ENCODE results near the gene USP10.

USP10 gene

DNA sequence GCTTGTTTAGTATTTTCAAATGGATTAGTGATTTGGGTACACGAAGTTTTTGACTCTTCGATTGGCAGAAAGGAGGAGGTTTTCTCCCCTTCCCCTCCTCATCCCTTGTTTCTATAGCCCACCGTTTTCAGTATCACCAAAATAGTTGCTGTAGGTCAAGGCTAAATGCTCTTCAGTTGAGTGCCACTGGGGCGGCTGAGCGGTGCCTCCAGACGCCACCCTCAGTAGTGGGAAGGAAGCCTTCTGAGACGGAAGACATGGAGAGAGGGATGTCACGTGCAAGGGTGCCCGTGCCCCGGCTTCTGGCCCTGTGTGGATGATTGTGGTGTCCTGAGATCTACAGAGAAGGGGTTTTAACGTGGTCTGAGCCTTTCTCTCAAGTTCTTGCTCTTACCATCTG lies 80.3 kb downstream of the USP10 start:
- Histone ChIP-seq H3K36me3 (ENCODE audit: insufficient read depth, low read length) (peaks cover 62% of the 10 kb centered on the region), H3K27me3 (ENCODE audit: insufficient read depth, low read length, poor library complexity, severe bottlenecking) (no peaks in the 10 kb centered on the region), H3K4me3 (ENCODE audit: low read length, poor library complexity, severe bottlenecking) (no peak overlapping the region), H3K9me3 (ENCODE audit: insufficient read depth, low read depth, low read length) (no peaks in the 10 kb centered on the region), H2AFZ (ENCODE audit: low read length) (no peak overlapping the region), H3K9me2 (replicated peaks; ENCODE audit: low read depth, low read length) (no peaks in the 10 kb centered on the region), H4K20me1 (ENCODE audit: insufficient read depth, low read length, poor library complexity, severe bottlenecking) (no peaks in the 10 kb centered on the region), H3K79me2 (ENCODE audit: insufficient read depth, low read length) (no peaks in the 10 kb centered on the region), H3F3A (ENCODE audit: low read depth) (no peaks in the 10 kb centered on the region), H3K9ac (ENCODE audit: low read depth, low read length, poor library complexity, severe bottlenecking) (no peak overlapping the region), H3K4me1 (ENCODE audit: insufficient read depth, low read length, poor library complexity, severe bottlenecking) (no peaks in the 10 kb centered on the region), H3K4me2 (ENCODE audit: low read depth, low read length, poor library complexity, severe bottlenecking) (no peak overlapping the region)
- no peak for TF ChIP-seq EZH2phosphoT487 (IDR thresholded peaks at IDR 0.05; ENCODE audit: borderline replicate concordance)
- TF ChIP-seq, protein P1, sequence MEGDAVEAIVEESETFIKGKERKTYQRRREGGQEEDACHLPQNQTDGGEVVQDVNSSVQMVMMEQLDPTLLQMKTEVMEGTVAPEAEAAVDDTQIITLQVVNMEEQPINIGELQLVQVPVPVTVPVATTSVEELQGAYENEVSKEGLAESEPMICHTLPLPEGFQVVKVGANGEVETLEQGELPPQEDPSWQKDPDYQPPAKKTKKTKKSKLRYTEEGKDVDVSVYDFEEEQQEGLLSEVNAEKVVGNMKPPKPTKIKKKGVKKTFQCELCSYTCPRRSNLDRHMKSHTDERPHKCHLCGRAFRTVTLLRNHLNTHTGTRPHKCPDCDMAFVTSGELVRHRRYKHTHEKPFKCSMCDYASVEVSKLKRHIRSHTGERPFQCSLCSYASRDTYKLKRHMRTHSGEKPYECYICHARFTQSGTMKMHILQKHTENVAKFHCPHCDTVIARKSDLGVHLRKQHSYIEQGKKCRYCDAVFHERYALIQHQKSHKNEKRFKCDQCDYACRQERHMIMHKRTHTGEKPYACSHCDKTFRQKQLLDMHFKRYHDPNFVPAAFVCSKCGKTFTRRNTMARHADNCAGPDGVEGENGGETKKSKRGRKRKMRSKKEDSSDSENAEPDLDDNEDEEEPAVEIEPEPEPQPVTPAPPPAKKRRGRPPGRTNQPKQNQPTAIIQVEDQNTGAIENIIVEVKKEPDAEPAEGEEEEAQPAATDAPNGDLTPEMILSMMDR (conservative IDR thresholded peaks at IDR 0.05; ENCODE audit: low read length), result no peak

DNA sequence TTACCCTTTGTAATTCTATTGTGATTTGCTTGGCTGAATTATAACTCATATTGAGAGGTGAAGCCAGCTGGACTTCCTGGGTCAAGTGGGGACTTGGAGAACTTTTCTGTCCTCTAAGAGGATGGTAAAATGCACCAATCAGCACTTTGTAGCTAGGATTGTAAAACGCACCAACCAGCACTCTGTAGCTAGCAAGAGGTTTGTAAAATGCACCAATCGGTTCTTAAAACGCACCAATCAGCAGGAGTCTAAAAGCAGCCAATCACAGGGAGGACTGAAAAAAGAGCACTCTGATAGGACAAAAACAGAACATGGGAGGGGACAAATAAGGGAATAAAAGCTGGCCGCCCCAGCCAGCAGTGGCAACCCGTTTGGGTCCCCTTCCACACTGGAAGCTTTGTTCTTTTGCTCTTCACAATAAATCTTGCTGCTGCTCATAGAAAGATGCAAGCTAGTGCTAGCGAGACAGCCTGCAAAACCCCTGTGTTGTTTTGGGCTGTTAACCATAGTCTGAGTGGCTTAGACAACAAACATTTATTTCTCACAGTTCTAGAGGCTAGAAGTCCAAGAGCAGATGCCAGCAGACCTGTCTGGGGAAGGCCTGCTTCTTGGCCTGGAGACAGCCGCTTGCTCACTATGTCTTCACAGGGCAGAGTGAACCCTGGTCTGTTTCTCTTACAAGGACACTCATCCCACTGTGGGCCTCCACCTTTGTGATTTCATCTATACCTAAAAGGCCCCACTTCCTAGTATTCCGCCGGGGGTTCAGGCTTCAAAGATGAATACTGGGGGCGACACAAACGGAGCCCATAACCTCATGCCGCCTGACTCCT lies 81.0 kb downstream of the USP10 start:
- no peaks in the 10 kb centered on the region for H3K27me3 ChIP-seq (ENCODE audit: insufficient read depth, low read length, poor library complexity, severe bottlenecking)
- H3K36me3 ChIP-seq (ENCODE audit: insufficient read depth, low read length), result peaks cover 55% of the 10 kb centered on the region
- H3K4me3 ChIP-seq (ENCODE audit: low read length, poor library complexity, severe bottlenecking), result no peak overlapping the region
- H3F3A ChIP-seq (ENCODE audit: low read depth), result no peaks in the 10 kb centered on the region
- no peaks in the 10 kb centered on the region for H3K4me1 ChIP-seq (ENCODE audit: insufficient read depth, low read length, poor library complexity, severe bottlenecking)
- H3K79me2 ChIP-seq (ENCODE audit: insufficient read depth, low read length), result no peaks in the 10 kb centered on the region
- H3K4me2 ChIP-seq (ENCODE audit: low read depth, low read length, poor library complexity, severe bottlenecking), result no peak overlapping the region
- TF ChIP-seq EZH2phosphoT487 (IDR thresholded peaks at IDR 0.05; ENCODE audit: borderline replicate concordance), result no peak
- TF ChIP-seq, protein P1 (conservative IDR thresholded peaks at IDR 0.05; ENCODE audit: low read length), result no peak
- H3K9ac ChIP-seq (ENCODE audit: low read depth, low read length, poor library complexity, severe bottlenecking), result no peak overlapping the region
- H2AFZ ChIP-seq (ENCODE audit: low read length), result no peak overlapping the region
- H3K9me2 ChIP-seq (replicated peaks; ENCODE audit: low read depth, low read length), result no peaks in the 10 kb centered on the region
- H4K20me1 ChIP-seq (ENCODE audit: insufficient read depth, low read length, poor library complexity, severe bottlenecking), result no peaks in the 10 kb centered on the region
- H3K9me3 ChIP-seq (ENCODE audit: insufficient read depth, low read depth, low read length), result no peaks in the 10 kb centered on the region

DNA sequence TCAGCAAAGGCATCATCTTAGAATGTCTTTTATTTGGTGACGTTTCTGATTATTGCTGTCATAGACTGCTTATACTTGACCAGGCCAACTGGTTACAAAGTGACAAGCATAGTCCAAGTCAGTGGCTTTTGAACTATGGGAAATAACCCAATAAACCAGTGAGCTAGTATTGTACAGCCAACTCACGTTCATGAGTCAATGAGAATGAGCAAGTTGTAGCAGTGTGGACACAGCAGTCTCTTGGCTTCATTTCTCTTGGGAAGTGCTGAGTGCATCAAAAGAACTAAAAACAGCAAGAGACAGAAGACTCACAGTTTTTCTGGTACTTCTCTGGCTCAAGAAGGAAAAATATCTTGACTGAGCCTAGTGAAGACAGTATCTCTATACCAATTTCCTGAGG lies 83.0 kb downstream of the USP10 start:
- no peaks in the 10 kb centered on the region for H3K9me2 ChIP-seq (replicated peaks; ENCODE audit: low read depth, low read length)
- no peaks in the 10 kb centered on the region for H3K27me3 ChIP-seq (ENCODE audit: insufficient read depth, low read length, poor library complexity, severe bottlenecking)
- no peak overlapping the region for H2AFZ ChIP-seq (ENCODE audit: low read length)
- H3K36me3 ChIP-seq (ENCODE audit: insufficient read depth, low read length), result peaks cover 34% of the 10 kb centered on the region; the same call in 1 of the 2 replicates
- H3K4me1 ChIP-seq (ENCODE audit: insufficient read depth, low read length, poor library complexity, severe bottlenecking), result no peaks in the 10 kb centered on the region
- H3K4me2 ChIP-seq (ENCODE audit: low read depth, low read length, poor library complexity, severe bottlenecking), result no peak overlapping the region
- H3K9me3 ChIP-seq (ENCODE audit: insufficient read depth, low read depth, low read length), result no peaks in the 10 kb centered on the region
- no peaks in the 10 kb centered on the region for H3K79me2 ChIP-seq (ENCODE audit: insufficient read depth, low read length)
- TF ChIP-seq EZH2phosphoT487 (IDR thresholded peaks at IDR 0.05; ENCODE audit: borderline replicate concordance), result no peak
- TF ChIP-seq, protein P1 (conservative IDR thresholded peaks at IDR 0.05; ENCODE audit: low read length), result no peak
- no peaks in the 10 kb centered on the region for H3F3A ChIP-seq (ENCODE audit: low read depth)
- H3K9ac ChIP-seq (ENCODE audit: low read depth, low read length, poor library complexity, severe bottlenecking), result no peak overlapping the region
- no peaks in the 10 kb centered on the region for H4K20me1 ChIP-seq (ENCODE audit: insufficient read depth, low read length, poor library complexity, severe bottlenecking)
- no peak overlapping the region for H3K4me3 ChIP-seq (ENCODE audit: low read length, poor library complexity, severe bottlenecking)

Data from Loucy (cell line).